ENCODE results near the gene DOCK9. TPM values are rescaled to one million over a fixed set of nuclear protein-coding genes. Genes with fewer than 3 reads are reported as not detected.

Gene DOCK9
- total RNA-seq, 1 donor from 2014 or later: 56.3 TPM

DNA sequence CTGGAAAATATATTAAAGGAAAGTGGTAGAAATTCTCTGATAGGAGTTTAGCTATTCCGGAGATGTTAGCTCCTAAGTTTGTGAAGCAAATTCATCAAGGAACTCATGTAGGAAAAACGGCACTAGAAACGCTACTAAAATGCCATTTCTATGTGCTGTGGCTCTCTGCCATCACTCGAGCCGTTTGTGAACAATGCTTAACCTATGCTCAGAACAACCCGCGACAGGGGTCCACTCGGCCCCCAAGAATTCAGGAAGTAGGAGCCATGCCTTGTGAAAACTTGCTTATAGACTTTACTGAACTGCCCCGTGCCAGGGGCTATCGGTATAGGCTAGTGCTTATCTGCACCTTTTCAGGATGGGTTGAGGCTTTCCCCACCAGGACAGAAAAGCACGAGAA is 211.2 kb downstream of the DOCK9 start:
- Mint-ChIP-seq H3K4me1 (ENCODE audit: low read depth, unreplicated experiment) (no peaks in the 10 kb centered on the region), H3K9me3 (ENCODE audit: unreplicated experiment) (peaks cover 13% of the 10 kb centered on the region), H3K27ac (ENCODE audit: unreplicated experiment) (no peak overlapping the region), H3K27me3 (ENCODE audit: low read depth, unreplicated experiment) (peaks cover 20% of the 10 kb centered on the region), H3K36me3 (ENCODE audit: low read depth, unreplicated experiment) (peaks cover 2% of the 10 kb centered on the region), H3K4me3 (ENCODE audit: unreplicated experiment) (no peak overlapping the region)
- Histone ChIP-seq H3K4me1 (ENCODE audit: insufficient read depth, low read length) (no peaks in the 10 kb centered on the region), H3K36me3 (ENCODE audit: insufficient read depth, low read length) (no peaks in the 10 kb centered on the region), H3K4me3 (ENCODE audit: insufficient read depth, low read depth, low read length) (no peak overlapping the region), H3K79me2 (ENCODE audit: insufficient read depth, low read length) (no peaks in the 10 kb centered on the region), H3K9me3 (ENCODE audit: insufficient read depth, low read depth, low read length) (no peaks in the 10 kb centered on the region), H4K20me1 (ENCODE audit: insufficient read depth, low read length) (no peaks in the 10 kb centered on the region), H2AFZ (ENCODE audit: low read depth, low read length) (no peak overlapping the region), H3K4me2 (ENCODE audit: low read length) (peak overlapping the region; percentile 31), H3K27me3 (ENCODE audit: insufficient read depth, low read length) (peaks cover 10% of the 10 kb centered on the region), H3K9ac (ENCODE audit: low read length) (no peak overlapping the region), H3K27ac (ENCODE audit: low read depth, low read length) (no peak overlapping the region)
- no peak for TF ChIP-seq EZH2 (IDR thresholded peaks at IDR 0.05; ENCODE audit: insufficient read depth, low read length)
- TF ChIP-seq, protein P1, sequence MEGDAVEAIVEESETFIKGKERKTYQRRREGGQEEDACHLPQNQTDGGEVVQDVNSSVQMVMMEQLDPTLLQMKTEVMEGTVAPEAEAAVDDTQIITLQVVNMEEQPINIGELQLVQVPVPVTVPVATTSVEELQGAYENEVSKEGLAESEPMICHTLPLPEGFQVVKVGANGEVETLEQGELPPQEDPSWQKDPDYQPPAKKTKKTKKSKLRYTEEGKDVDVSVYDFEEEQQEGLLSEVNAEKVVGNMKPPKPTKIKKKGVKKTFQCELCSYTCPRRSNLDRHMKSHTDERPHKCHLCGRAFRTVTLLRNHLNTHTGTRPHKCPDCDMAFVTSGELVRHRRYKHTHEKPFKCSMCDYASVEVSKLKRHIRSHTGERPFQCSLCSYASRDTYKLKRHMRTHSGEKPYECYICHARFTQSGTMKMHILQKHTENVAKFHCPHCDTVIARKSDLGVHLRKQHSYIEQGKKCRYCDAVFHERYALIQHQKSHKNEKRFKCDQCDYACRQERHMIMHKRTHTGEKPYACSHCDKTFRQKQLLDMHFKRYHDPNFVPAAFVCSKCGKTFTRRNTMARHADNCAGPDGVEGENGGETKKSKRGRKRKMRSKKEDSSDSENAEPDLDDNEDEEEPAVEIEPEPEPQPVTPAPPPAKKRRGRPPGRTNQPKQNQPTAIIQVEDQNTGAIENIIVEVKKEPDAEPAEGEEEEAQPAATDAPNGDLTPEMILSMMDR (IDR thresholded peaks at IDR 0.05; ENCODE audit: insufficient read depth, low read depth, low read length): no peak
- FAIRE-seq (no peak), DNase-seq (ENCODE audit: low read depth) (no peak)

DNA sequence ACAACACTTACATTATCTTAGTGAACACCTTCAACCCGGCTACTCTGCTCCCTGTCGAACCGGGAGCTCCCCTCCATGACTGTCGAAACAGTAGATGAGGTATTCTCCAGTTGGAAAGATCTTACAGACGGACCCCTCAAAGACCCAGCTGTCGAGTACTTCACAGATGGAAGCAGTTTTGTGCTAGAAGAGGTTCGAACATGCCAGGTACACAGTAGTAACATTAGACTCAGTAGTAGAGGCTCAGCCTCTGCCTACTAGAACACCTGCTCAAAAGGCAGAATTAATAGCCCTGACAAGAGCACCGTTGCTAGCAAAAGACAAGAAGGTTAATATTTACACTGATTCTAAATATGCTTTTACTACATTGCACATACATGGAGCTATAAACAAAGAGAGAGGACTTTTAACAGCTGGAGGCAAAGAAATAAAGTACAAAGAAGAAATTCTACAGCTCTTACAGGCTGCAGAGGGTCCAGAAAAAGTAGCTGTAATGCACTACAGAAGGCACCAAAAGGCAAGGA is 211.8 kb downstream of the DOCK9 start:
- no peak overlapping the region for H3K27ac Mint-ChIP-seq (ENCODE audit: unreplicated experiment)
- Histone ChIP-seq H3K27ac (ENCODE audit: low read depth, low read length) (no peak overlapping the region), H3K9me3 (ENCODE audit: insufficient read depth, low read depth, low read length) (no peaks in the 10 kb centered on the region), H3K4me2 (ENCODE audit: low read length) (peak overlapping the region; percentile 31), H3K79me2 (ENCODE audit: insufficient read depth, low read length) (no peaks in the 10 kb centered on the region), H3K4me1 (ENCODE audit: insufficient read depth, low read length) (no peaks in the 10 kb centered on the region), H2AFZ (ENCODE audit: low read depth, low read length) (no peak overlapping the region), H3K9ac (ENCODE audit: low read length) (no peak overlapping the region), H3K36me3 (ENCODE audit: insufficient read depth, low read length) (no peaks in the 10 kb centered on the region), H3K27me3 (ENCODE audit: insufficient read depth, low read length) (peaks cover 10% of the 10 kb centered on the region), H4K20me1 (ENCODE audit: insufficient read depth, low read length) (no peaks in the 10 kb centered on the region), H3K4me3 (ENCODE audit: insufficient read depth, low read depth, low read length) (no peak overlapping the region)
- peaks cover 2% of the 10 kb centered on the region for H3K36me3 Mint-ChIP-seq (ENCODE audit: low read depth, unreplicated experiment)
- no peak for TF ChIP-seq EZH2 (IDR thresholded peaks at IDR 0.05; ENCODE audit: insufficient read depth, low read length)
- TF ChIP-seq, protein P1 (IDR thresholded peaks at IDR 0.05; ENCODE audit: insufficient read depth, low read depth, low read length): no peak
- no peaks in the 10 kb centered on the region for H3K4me1 Mint-ChIP-seq (ENCODE audit: low read depth, unreplicated experiment)
- DNase-seq (ENCODE audit: low read depth) (no peak), FAIRE-seq (no peak)
- no peak overlapping the region for H3K4me3 Mint-ChIP-seq (ENCODE audit: unreplicated experiment)
- peaks cover 22% of the 10 kb centered on the region for H3K27me3 Mint-ChIP-seq (ENCODE audit: low read depth, unreplicated experiment)
- peaks cover 13% of the 10 kb centered on the region for H3K9me3 Mint-ChIP-seq (ENCODE audit: unreplicated experiment)

DNA sequence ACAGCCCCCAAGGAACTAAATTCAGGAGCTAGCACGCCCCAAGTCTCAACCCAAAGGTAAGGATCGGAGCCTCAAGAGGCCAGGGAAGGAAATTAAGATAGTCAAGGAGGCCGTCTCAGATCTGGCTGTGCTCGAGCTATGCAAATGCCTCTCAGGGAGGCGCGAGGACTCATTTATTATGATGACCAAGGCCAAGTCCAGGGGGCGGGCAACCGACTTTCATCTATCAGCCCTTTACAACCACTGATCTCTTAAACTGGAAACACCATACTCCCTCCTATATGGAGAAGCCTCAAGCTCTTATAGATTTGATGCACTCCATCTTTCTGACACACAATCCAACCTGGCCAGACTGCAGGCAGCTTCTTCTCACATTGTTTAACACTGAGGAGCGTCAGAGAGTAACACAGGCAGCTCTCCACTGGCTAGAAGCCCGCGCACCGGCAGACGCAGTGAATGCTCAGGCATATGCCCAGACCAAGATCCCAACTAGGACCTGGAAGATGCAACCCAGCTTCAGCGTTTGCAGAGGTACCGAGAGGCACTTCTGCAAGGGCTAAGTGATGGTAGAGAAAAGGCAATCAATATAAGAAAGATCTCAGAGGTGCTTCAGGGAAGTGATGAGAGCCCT is 215.8 kb downstream of the DOCK9 start:
- Mint-ChIP-seq H3K27me3 (ENCODE audit: low read depth, unreplicated experiment) (peaks cover 26% of the 10 kb centered on the region), H3K27ac (ENCODE audit: unreplicated experiment) (no peak overlapping the region), H3K4me3 (ENCODE audit: unreplicated experiment) (no peak overlapping the region), H3K9me3 (ENCODE audit: unreplicated experiment) (peaks cover 4% of the 10 kb centered on the region), H3K4me1 (ENCODE audit: low read depth, unreplicated experiment) (peaks cover 2% of the 10 kb centered on the region), H3K36me3 (ENCODE audit: low read depth, unreplicated experiment) (no peaks in the 10 kb centered on the region)
- Histone ChIP-seq H3K36me3 (ENCODE audit: insufficient read depth, low read length) (no peaks in the 10 kb centered on the region), H3K27me3 (ENCODE audit: insufficient read depth, low read length) (peaks cover 7% of the 10 kb centered on the region), H4K20me1 (ENCODE audit: insufficient read depth, low read length) (no peaks in the 10 kb centered on the region), H3K9ac (ENCODE audit: low read length) (no peak overlapping the region), H3K9me3 (ENCODE audit: insufficient read depth, low read depth, low read length) (no peaks in the 10 kb centered on the region), H2AFZ (ENCODE audit: low read depth, low read length) (no peak overlapping the region), H3K79me2 (ENCODE audit: insufficient read depth, low read length) (no peaks in the 10 kb centered on the region), H3K27ac (ENCODE audit: low read depth, low read length) (no peak overlapping the region), H3K4me3 (ENCODE audit: insufficient read depth, low read depth, low read length) (no peak overlapping the region), H3K4me2 (ENCODE audit: low read length) (peak overlapping the region; percentile 46), H3K4me1 (ENCODE audit: insufficient read depth, low read length) (no peaks in the 10 kb centered on the region)
- FAIRE-seq (no peak), DNase-seq (ENCODE audit: low read depth) (no peak)
- no peak for TF ChIP-seq EZH2 (IDR thresholded peaks at IDR 0.05; ENCODE audit: insufficient read depth, low read length)
- TF ChIP-seq, protein P1 (IDR thresholded peaks at IDR 0.05; ENCODE audit: insufficient read depth, low read depth, low read length): no peak
